Measurements from ENCODE around the gene PPP2R5E. TPM values are rescaled to one million over a fixed set of nuclear protein-coding genes. Genes with fewer than 3 reads are reported as not detected.

PPP2R5E gene
- total and polyA plus RNA-seq, 2 donors (not counting 3 experiments of a cell fraction or from before 2014, with no cell fraction given): 4.9 to 52.5 TPM

DNA sequence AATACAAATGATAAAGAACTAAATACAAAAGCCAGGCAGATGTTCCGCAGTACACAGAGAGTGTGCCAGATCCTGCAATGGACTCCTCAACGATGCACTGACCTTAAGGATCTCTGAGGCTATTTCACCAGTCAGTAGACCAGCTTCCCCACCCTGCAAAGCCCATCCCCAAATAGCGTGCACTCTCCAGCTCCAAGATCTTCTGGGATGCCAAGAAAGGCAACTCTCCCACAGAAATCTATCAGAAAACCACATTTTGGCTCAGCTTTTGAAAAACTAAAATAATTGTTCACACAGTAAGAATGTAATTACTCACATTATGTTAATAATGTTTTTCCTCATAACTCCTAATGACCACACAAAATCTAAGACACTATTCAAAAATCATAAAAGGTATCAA is 90.4 kb downstream of the PPP2R5E start:
- dilution Hi-C loops (cut with MboI; ENCODE audit: extremely low pct_ligation_motif_present, low sequenced_read_pairs): no loop called here
- TF ChIP-seq FOS (IDR thresholded peaks at IDR 0.05; ENCODE audit: borderline replicate concordance, insufficient read depth, low read length) (no peak), JUN (IDR thresholded peaks at IDR 0.05; ENCODE audit: borderline replicate concordance, insufficient read depth, insufficient read length, low read depth) (no peak), MYC (IDR thresholded peaks at IDR 0.05; ENCODE audit: low read depth, low read length) (no peak), POLR2A (IDR thresholded peaks at IDR 0.05; ENCODE audit: low read depth, low read length) (no peak), POLR2AphosphoS5 (IDR thresholded peaks at IDR 0.05; ENCODE audit: insufficient read depth, low read depth, low read length) (no peak), EZH2 (IDR thresholded peaks at IDR 0.05; ENCODE audit: borderline replicate concordance, low read depth, low read length, severe bottlenecking) (no peak), GATA2 (IDR thresholded peaks at IDR 0.05; ENCODE audit: insufficient read depth, insufficient read length, low read depth, low read length) (no peak)
- TF ChIP-seq, protein P1, sequence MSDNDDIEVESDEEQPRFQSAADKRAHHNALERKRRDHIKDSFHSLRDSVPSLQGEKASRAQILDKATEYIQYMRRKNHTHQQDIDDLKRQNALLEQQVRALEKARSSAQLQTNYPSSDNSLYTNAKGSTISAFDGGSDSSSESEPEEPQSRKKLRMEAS (IDR thresholded peaks at IDR 0.05; ENCODE audit: insufficient read depth, insufficient read length): no peak
- TF ChIP-seq, protein P2, sequence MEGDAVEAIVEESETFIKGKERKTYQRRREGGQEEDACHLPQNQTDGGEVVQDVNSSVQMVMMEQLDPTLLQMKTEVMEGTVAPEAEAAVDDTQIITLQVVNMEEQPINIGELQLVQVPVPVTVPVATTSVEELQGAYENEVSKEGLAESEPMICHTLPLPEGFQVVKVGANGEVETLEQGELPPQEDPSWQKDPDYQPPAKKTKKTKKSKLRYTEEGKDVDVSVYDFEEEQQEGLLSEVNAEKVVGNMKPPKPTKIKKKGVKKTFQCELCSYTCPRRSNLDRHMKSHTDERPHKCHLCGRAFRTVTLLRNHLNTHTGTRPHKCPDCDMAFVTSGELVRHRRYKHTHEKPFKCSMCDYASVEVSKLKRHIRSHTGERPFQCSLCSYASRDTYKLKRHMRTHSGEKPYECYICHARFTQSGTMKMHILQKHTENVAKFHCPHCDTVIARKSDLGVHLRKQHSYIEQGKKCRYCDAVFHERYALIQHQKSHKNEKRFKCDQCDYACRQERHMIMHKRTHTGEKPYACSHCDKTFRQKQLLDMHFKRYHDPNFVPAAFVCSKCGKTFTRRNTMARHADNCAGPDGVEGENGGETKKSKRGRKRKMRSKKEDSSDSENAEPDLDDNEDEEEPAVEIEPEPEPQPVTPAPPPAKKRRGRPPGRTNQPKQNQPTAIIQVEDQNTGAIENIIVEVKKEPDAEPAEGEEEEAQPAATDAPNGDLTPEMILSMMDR (IDR thresholded peaks at IDR 0.05; ENCODE audit: extremely low read depth in 1 of 2, insufficient read depth in 1 of 2, low read depth in 1 of 2, low read length in 2 of 2): no peak
- Histone ChIP-seq H3K9me1 (replicated peaks; ENCODE audit: control insufficient read depth, extremely low read depth, insufficient read depth, low read length) (no peaks in the 10 kb centered on the region), H3K27ac (ENCODE audit: insufficient read depth, low read depth, low read length) (no peak overlapping the region), H3K79me2 (ENCODE audit: control insufficient read depth, insufficient read depth, low read length) (peaks cover 57% of the 10 kb centered on the region), H3K9ac (replicated peaks; ENCODE audit: extremely low read depth, insufficient read depth, low read length) (no peak overlapping the region), H3K9me3 (replicated peaks; ENCODE audit: control insufficient read depth, insufficient read depth, low read length) (no peaks in the 10 kb centered on the region), H2AFZ (ENCODE audit: low read depth, low read length) (no peak overlapping the region), H3K4me3 (replicated peaks in 1 of 3; ENCODE audit: insufficient read depth in 1 of 3, low read depth in 1 of 3, low read length in 3 of 3) (no peak overlapping the region), H3K27me3 (ENCODE audit: control insufficient read depth in 2 of 2, insufficient read depth in 2 of 2, low read length in 2 of 2) (no peaks in the 10 kb centered on the region), H4K20me1 (replicated peaks; ENCODE audit: control insufficient read depth, extremely low read depth, insufficient read depth, low read length) (peaks cover 2% of the 10 kb centered on the region), H3K4me2 (ENCODE audit: insufficient read depth, low read length) (no peak overlapping the region), H3K4me1 (ENCODE audit: control insufficient read depth, extremely low read depth, insufficient read depth, low read length) (peaks cover 5% of the 10 kb centered on the region), H3K36me3 (ENCODE audit: control insufficient read depth in 2 of 2, extremely low read depth in 1 of 2, insufficient read depth in 2 of 2, low read length in 2 of 2) (no peaks in the 10 kb centered on the region)
- DNase-seq (ENCODE audit: low read depth, low spot score): no peak
- ChIA-PET CTCF (no interaction called here), POLR2A (no interaction called here)
- intact Hi-C loops (cut with micrococcal nuclease): no loop called here
- no peak for FAIRE-seq
- no TSS peak for BruUV-seq (replicated peaks)

Data from endothelial cell of umbilical vein (primary cell).